SU-DHL-6 (cell line): ENCODE data around the gene ARID5B.

Experiments used
- EZH2phosphoT487 ChIP-seq: fragments of 200-600 bp; sonication (generic), shearing (Covaris generic); conservative IDR thresholded peaks from 2 replicates; pipeline ENCODE4 v1.6.1; 2018; ENCODE audit warnings: mild to moderate bottlenecking, antibody characterized with exemption, low read length, moderate library complexity, mixed read lengths
- TF ChIP-seq, protein P1 (sequence below): fragments of 200-600 bp; sonication (generic); IDR thresholded peaks from one replicate; pipeline ENCODE4 v1.5.1; 2017; ENCODE audit warnings: antibody characterized with exemption, mild to moderate bottlenecking, low read length, moderate library complexity; ENCODE audit not compliant: insufficient read depth, poor library complexity, severe bottlenecking

DNA sequence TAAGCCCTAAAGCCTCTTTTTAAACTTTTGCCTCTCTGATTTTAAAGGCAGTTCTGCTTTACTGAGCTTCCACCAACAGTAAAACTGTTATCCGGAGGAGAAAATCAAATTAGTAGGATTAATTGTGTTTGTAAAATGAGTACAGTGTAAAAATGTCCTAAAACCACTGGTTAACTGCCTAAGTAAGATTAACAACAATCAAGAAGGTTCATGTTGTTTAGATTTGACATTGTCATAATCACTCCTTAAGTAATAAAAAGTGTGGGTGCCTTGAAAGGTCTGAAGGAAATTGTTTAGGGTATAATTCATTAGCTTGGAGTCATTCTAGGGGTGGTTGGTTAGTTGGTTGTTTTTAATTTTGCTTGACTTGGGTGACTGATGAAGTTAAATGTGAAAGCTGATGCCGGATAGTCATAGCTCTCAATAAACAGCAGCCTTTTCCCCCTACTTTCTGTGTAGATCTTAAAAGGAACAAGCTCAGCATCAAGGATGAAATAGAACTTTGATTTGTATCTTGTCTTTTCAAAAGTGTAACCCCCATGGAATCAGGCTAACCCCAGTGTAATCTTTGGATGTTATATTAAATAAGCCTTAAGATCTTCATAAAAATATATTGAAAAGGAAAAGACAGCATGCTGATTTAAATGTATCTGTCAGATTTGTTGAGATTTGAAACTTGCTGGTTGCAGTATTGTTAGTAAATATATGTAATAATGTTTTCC is 148.3 kb downstream of the ARID5B start:
- TF ChIP-seq, protein P1, sequence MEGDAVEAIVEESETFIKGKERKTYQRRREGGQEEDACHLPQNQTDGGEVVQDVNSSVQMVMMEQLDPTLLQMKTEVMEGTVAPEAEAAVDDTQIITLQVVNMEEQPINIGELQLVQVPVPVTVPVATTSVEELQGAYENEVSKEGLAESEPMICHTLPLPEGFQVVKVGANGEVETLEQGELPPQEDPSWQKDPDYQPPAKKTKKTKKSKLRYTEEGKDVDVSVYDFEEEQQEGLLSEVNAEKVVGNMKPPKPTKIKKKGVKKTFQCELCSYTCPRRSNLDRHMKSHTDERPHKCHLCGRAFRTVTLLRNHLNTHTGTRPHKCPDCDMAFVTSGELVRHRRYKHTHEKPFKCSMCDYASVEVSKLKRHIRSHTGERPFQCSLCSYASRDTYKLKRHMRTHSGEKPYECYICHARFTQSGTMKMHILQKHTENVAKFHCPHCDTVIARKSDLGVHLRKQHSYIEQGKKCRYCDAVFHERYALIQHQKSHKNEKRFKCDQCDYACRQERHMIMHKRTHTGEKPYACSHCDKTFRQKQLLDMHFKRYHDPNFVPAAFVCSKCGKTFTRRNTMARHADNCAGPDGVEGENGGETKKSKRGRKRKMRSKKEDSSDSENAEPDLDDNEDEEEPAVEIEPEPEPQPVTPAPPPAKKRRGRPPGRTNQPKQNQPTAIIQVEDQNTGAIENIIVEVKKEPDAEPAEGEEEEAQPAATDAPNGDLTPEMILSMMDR: no peak
- TF ChIP-seq EZH2phosphoT487: no peak
